NB4 (cell line): ENCODE measurements around the gene BRD8.

Experiments
- POLR2A ChIP-seq: IDR thresholded peaks from 2 replicates; pipeline ENCODE4 v1.6.1; 2011; ENCODE audit warnings: mild to moderate bottlenecking; ENCODE audit not compliant: insufficient read length; ENCODE audit errors: extremely low read depth
- TF ChIP-seq, protein P1 (sequence below): IDR thresholded peaks from one replicate; pipeline ENCODE4 v1.5.1; 2012; ENCODE audit warnings: low read depth, low read length

- TF ChIP-seq, protein P1, sequence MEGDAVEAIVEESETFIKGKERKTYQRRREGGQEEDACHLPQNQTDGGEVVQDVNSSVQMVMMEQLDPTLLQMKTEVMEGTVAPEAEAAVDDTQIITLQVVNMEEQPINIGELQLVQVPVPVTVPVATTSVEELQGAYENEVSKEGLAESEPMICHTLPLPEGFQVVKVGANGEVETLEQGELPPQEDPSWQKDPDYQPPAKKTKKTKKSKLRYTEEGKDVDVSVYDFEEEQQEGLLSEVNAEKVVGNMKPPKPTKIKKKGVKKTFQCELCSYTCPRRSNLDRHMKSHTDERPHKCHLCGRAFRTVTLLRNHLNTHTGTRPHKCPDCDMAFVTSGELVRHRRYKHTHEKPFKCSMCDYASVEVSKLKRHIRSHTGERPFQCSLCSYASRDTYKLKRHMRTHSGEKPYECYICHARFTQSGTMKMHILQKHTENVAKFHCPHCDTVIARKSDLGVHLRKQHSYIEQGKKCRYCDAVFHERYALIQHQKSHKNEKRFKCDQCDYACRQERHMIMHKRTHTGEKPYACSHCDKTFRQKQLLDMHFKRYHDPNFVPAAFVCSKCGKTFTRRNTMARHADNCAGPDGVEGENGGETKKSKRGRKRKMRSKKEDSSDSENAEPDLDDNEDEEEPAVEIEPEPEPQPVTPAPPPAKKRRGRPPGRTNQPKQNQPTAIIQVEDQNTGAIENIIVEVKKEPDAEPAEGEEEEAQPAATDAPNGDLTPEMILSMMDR, result no peak
- no peak for TF ChIP-seq POLR2A
Measured at GRCh38 chr5:138148811-138149210, 29.6 kb downstream of the BRD8 start.
